SK-N-SH (cell line): Measurements from ENCODE around the gene TRMT112. TPM values are rescaled to one million over a fixed set of nuclear protein-coding genes. Genes with fewer than 3 reads are reported as not detected.

Source experiments
- CTCF ChIA-PET: fragments of 300-600, 350-600 bp; formaldehyde crosslinking; extraction: SDS; loops from one replicate; lab custom pipeline; 2021; lab: Yijun Ruan, JAX
- POLR2A ChIA-PET: fragments of 350-600 bp; sonication (Branson Sonifier 250); formaldehyde crosslinking; extraction: SDS; loops from one replicate; lab custom pipeline; 2020; ENCODE audit warnings: antibody characterized with exemption, inconsistent platforms; lab: Yijun Ruan, JAX
- DNase-seq: peaks from one replicate; pipeline ENCODE4 v3.0.0; 2012
- H2AFZ ChIP-seq: fragments of 200-600 bp; sonication (generic); 2 replicates; pipeline ENCODE4 v1.8.1; 2016; ENCODE audit warnings: antibody characterized with exemption, mild to moderate bottlenecking, low read depth
- H3F3A ChIP-seq: fragments of 200-600 bp; sonication (generic); replicated peaks from 2 replicates; pipeline ENCODE3; 2016; ENCODE audit warnings: antibody characterized with exemption, mild to moderate bottlenecking; ENCODE audit not compliant: insufficient read depth
- H3K27ac ChIP-seq, 2 experiments: fragments of 200-500 bp in 1 of 2; fragments of 200-600 bp in 1 of 2; sonication (Bioruptor generic) in 1 of 2; sonication (generic), shearing (Covaris generic) in 1 of 2; 2 replicates each; pipeline versions ENCODE4 v1.5.1 to v1.6.1; 2014 to 2016; ENCODE audit warnings: low read depth in 2 of 2, inconsistent platforms in 1 of 2, low read length in 1 of 2, mild to moderate bottlenecking in 1 of 2, mixed read lengths in 1 of 2
- H3K27me3 ChIP-seq: fragments of 200-600 bp; sonication (generic), shearing (Covaris generic); 2 replicates; pipeline ENCODE4 v1.6.1; 2016; ENCODE audit warnings: mixed run types; ENCODE audit not compliant: insufficient read depth
- H3K36me3 ChIP-seq, 2 experiments: fragments of 200-500 bp in 1 of 2; fragments of 200-600 bp in 1 of 2; sonication (Bioruptor generic) in 1 of 2; sonication (generic) in 1 of 2; replicated peaks in 1 of 2; 2 replicates each; pipeline versions ENCODE3 to v1.5.1; 2014 to 2016; ENCODE audit warnings: low read length in 1 of 2, mild to moderate bottlenecking in 1 of 2; ENCODE audit not compliant: insufficient read depth in 2 of 2, control insufficient read depth in 1 of 2
- H3K4me1 ChIP-seq, 2 experiments: fragments of 200-500 bp in 1 of 2; fragments of 200-600 bp in 1 of 2; sonication (Bioruptor generic) in 1 of 2; sonication (generic), shearing (Covaris generic) in 1 of 2; 2 replicates each; pipeline versions ENCODE4 v1.5.1 to v1.6.1; 2014 to 2016; ENCODE audit warnings: low read depth in 1 of 2, low read length in 1 of 2, mixed run types in 1 of 2; ENCODE audit not compliant: insufficient read depth in 2 of 2, control insufficient read depth in 1 of 2
- H3K4me2 ChIP-seq: fragments of 200-600 bp; sonication (generic), shearing (Covaris generic); 2 replicates; pipeline ENCODE4 v1.6.1; 2017; ENCODE audit warnings: mixed run types
- H3K4me3 ChIP-seq, 2 experiments: fragments of 200-500 bp in 1 of 2; fragments of 200-600 bp in 1 of 2; sonication (Bioruptor generic) in 1 of 2; sonication (generic), shearing (Covaris generic) in 1 of 2; 2 replicates each; pipeline versions ENCODE4 v1.5.1 to v1.8.1; 2014 to 2016; ENCODE audit warnings: low read depth in 2 of 2, inconsistent platforms in 1 of 2, low read length in 1 of 2, mild to moderate bottlenecking in 1 of 2, mixed read lengths in 1 of 2, moderate library complexity in 1 of 2
- H3K79me2 ChIP-seq: fragments of 200-600 bp; sonication (generic); 2 replicates; pipeline ENCODE4 v1.8.1; 2017; ENCODE audit warnings: mild to moderate bottlenecking; ENCODE audit not compliant: insufficient read depth
- H3K9ac ChIP-seq: fragments of 200-600 bp; sonication (generic); 2 replicates; pipeline ENCODE4 v1.6.1; 2017; ENCODE audit warnings: mixed run types
- H3K9me2 ChIP-seq: fragments of 200-600 bp; sonication (generic); 2 replicates; pipeline ENCODE4 v1.6.1; 2017; ENCODE audit warnings: mixed run types
- H3K9me3 ChIP-seq: fragments of 200-600 bp; sonication (generic); 2 replicates; pipeline ENCODE4 v1.6.1; 2017; ENCODE audit warnings: mixed run types, mild to moderate bottlenecking, moderate library complexity
- H4K20me1 ChIP-seq: fragments of 200-600 bp; sonication (generic); 2 replicates; pipeline ENCODE4 v1.6.1; 2017; ENCODE audit warnings: mild to moderate bottlenecking, mixed run types; ENCODE audit not compliant: insufficient read depth
- CHD2 ChIP-seq: fragments of 150-350 bp; IDR thresholded peaks from 2 replicates; pipeline ENCODE4 v1.6.1; 2018; ENCODE audit warnings: low read length; ENCODE audit not compliant: partially characterized antibody
- ELF1 ChIP-seq: IDR thresholded peaks from 2 replicates; pipeline ENCODE4 v1.4.0; 2012
- GABPA ChIP-seq: IDR thresholded peaks from 2 replicates; pipeline ENCODE4 v1.4.0; 2012; ENCODE audit warnings: low read depth, mild to moderate bottlenecking
- MXI1 ChIP-seq: IDR thresholded peaks from 2 replicates; pipeline ENCODE4 v1.6.1; 2012; ENCODE audit warnings: mild to moderate bottlenecking, low read depth, low read length, improper control_type of control experiment
- NFIC ChIP-seq: IDR thresholded peaks from 2 replicates; pipeline ENCODE4 v1.4.0; 2012; ENCODE audit warnings: borderline replicate concordance
- POLR2AphosphoS5 ChIP-seq: IDR thresholded peaks from 2 replicates; pipeline ENCODE4 v1.6.1; 2012; ENCODE audit warnings: low read depth, low read length
- TAF1 ChIP-seq: IDR thresholded peaks from 2 replicates; pipeline ENCODE4 v1.6.1; 2012; ENCODE audit warnings: low read depth, mild to moderate bottlenecking, low read length, moderate library complexity, borderline replicate concordance
- YY1 ChIP-seq: IDR thresholded peaks from 2 replicates; pipeline ENCODE4 v1.4.0; 2012; ENCODE audit warnings: low read depth, mild to moderate bottlenecking
- WGBS: methylation state at CpG from one replicate; pipeline ENCODE4 v1.1.6; 2017; ENCODE audit warnings: low lambda C conversion rate; 5-methylcytosine and 5-hydroxymethylcytosine counted together
- polyA plus RNA-seq, 3 experiments: library from polyadenylated mRNA; depleted of rRNA; stranded (reverse); fragments of >200 nt; gene quantifications; 2 replicates each; pipeline ENCODE4 v1.2.3, GENCODE V29; 2012
- TF ChIP-seq, protein P1 (sequence below): IDR thresholded peaks from 2 replicates; pipeline ENCODE4; 2012
- TF ChIP-seq, protein P2 (sequence below): IDR thresholded peaks from 2 replicates; pipeline ENCODE4 v1.4.0; 2012; ENCODE audit warnings: low read depth, borderline replicate concordance
- TF ChIP-seq, protein P3 (sequence below): IDR thresholded peaks from 2 replicates; pipeline ENCODE4 v1.4.0; 2012; ENCODE audit warnings: low read depth
- TF ChIP-seq, protein P4 (sequence below): IDR thresholded peaks from 2 replicates; pipeline ENCODE4 v1.6.1; 2012; ENCODE audit warnings: mild to moderate bottlenecking, low read depth, low read length, moderate library complexity
- TF ChIP-seq, protein P5 (sequence below): IDR thresholded peaks from 2 replicates; pipeline ENCODE4 v1.4.0; 2012; ENCODE audit warnings: low read depth, borderline replicate concordance
- TF ChIP-seq, protein P6 (sequence below): fragments of 150-350 bp; IDR thresholded peaks from 2 replicates; pipeline ENCODE4 v1.6.1; 2017; ENCODE audit warnings: antibody characterized with exemption, low read length, low read depth, borderline replicate concordance

The TRMT112 gene
- polyA plus RNA-seq (2012; rRNA removed): 649 and 699 TPM in 2 replicates
- 528 and 601 TPM in 2 replicates for polyA plus RNA-seq (2012; cell fraction: cytosol; rRNA removed)
- 225 and 384 TPM in 2 replicates for polyA plus RNA-seq (2012; cell fraction: nucleus; rRNA removed)

DNA sequence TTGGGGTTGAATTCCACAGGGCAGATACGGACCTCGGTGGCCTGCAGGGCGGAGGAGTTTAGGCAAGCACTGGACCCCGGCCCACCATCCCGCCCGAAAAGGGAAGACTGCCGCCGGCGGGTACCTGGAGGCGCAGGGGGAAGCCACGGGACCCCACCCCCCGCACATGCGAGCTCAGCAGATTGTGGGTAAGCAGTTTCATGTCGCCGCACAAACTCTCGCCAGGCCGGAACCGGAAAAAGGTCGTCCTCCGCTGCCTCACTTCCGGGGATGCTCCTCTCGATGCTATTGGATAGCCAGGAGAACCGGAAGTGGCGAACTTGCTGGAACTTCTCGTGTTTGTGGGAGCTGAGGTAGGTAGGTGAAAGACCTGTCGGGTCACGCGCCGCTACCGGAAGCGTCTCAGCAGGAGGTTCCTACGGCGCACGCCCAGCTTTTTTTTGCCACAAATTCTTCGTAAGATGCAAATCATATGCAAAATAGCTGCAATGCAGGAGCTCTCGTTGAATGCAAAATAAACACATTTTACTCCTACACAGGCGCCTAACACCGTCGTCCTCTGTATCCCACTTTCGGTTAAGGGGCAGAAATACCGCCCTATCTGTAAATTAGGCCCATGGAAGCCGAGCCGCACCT lies at the start of gene TRMT112:
TSS of gene TRMT112 (minus strand) at position 235 of the 636 bp plus-strand sequence. CDS start at position 202, 33 bp downstream.
- CTCF ChIA-PET: interaction anchor here (0.7 to 3.0 kb wide), 17 partner anchors 12 to 371 kb away, joined by 3 to 27 read pairs (median 5); partner anchors contain the start of gene ESRRA
- peak within 1 kb of the TSS; percentile 88 for H3K4me2 ChIP-seq
- 2% methylated on average over 34 of the region's 43 CpGs for WGBS

More for the DNA sequence above, at the start of gene TRMT112:
- H2AFZ ChIP-seq: peak within 1 kb of the TSS; percentile 91
- peak; percentile 91 for DNase-seq
- H3K4me3 ChIP-seq: peak within 1 kb of the TSS; percentile 70 to 98
- POLR2A ChIA-PET: interaction anchor here (0.6 to 2.3 kb wide), 17 partner anchors 10 to 330 kb away, joined by 3 to 18 read pairs (median 5); partner anchors contain the start of genes ESRRA, KCNK4, NUDT22 and TRPT1
- H3K9me2 ChIP-seq: no peaks in the 10 kb centered on the region
- H3K79me2 ChIP-seq: peaks cover 39% of the 10 kb centered on the region
- peaks cover 0 to 30% of the 10 kb centered on the region in 2 experiments for H3K36me3 ChIP-seq
- peak within 1 kb of the TSS; percentile 91 for H3K9ac ChIP-seq
- no peaks in the 10 kb centered on the region for H3K27me3 ChIP-seq
- H4K20me1 ChIP-seq: no peaks in the 10 kb centered on the region
- TF ChIP-seq YY1 (no peak), GABPA (peak; percentile 98), POLR2AphosphoS5 (peak; percentile 88; the same call in 1 of the 2 replicates), TAF1 (peak; percentile 60; the same call in 1 of the 2 replicates), ELF1 (peak; percentile 92), NFIC (no peak), CHD2 (peak; percentile 84), MXI1 (peak; percentile 80)
- TF ChIP-seq, protein P1, sequence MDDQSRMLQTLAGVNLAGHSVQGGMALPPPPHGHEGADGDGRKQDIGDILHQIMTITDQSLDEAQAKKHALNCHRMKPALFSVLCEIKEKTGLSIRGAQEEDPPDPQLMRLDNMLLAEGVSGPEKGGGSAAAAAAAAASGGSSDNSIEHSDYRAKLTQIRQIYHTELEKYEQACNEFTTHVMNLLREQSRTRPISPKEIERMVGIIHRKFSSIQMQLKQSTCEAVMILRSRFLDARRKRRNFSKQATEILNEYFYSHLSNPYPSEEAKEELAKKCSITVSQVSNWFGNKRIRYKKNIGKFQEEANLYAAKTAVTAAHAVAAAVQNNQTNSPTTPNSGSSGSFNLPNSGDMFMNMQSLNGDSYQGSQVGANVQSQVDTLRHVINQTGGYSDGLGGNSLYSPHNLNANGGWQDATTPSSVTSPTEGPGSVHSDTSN: no peak
- TF ChIP-seq, protein P2, sequence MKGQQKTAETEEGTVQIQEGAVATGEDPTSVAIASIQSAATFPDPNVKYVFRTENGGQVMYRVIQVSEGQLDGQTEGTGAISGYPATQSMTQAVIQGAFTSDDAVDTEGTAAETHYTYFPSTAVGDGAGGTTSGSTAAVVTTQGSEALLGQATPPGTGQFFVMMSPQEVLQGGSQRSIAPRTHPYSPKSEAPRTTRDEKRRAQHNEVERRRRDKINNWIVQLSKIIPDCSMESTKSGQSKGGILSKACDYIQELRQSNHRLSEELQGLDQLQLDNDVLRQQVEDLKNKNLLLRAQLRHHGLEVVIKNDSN: peak; percentile 77; the same call in 1 of the 2 replicates
- TF ChIP-seq, protein P3, sequence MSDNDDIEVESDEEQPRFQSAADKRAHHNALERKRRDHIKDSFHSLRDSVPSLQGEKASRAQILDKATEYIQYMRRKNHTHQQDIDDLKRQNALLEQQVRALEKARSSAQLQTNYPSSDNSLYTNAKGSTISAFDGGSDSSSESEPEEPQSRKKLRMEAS: peak; percentile 64; the same call in 1 of the 2 replicates
- TF ChIP-seq, protein P4, sequence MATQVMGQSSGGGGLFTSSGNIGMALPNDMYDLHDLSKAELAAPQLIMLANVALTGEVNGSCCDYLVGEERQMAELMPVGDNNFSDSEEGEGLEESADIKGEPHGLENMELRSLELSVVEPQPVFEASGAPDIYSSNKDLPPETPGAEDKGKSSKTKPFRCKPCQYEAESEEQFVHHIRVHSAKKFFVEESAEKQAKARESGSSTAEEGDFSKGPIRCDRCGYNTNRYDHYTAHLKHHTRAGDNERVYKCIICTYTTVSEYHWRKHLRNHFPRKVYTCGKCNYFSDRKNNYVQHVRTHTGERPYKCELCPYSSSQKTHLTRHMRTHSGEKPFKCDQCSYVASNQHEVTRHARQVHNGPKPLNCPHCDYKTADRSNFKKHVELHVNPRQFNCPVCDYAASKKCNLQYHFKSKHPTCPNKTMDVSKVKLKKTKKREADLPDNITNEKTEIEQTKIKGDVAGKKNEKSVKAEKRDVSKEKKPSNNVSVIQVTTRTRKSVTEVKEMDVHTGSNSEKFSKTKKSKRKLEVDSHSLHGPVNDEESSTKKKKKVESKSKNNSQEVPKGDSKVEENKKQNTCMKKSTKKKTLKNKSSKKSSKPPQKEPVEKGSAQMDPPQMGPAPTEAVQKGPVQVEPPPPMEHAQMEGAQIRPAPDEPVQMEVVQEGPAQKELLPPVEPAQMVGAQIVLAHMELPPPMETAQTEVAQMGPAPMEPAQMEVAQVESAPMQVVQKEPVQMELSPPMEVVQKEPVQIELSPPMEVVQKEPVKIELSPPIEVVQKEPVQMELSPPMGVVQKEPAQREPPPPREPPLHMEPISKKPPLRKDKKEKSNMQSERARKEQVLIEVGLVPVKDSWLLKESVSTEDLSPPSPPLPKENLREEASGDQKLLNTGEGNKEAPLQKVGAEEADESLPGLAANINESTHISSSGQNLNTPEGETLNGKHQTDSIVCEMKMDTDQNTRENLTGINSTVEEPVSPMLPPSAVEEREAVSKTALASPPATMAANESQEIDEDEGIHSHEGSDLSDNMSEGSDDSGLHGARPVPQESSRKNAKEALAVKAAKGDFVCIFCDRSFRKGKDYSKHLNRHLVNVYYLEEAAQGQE: peak; percentile 26; the same call in 1 of the 2 replicates
- TF ChIP-seq, protein P5, sequence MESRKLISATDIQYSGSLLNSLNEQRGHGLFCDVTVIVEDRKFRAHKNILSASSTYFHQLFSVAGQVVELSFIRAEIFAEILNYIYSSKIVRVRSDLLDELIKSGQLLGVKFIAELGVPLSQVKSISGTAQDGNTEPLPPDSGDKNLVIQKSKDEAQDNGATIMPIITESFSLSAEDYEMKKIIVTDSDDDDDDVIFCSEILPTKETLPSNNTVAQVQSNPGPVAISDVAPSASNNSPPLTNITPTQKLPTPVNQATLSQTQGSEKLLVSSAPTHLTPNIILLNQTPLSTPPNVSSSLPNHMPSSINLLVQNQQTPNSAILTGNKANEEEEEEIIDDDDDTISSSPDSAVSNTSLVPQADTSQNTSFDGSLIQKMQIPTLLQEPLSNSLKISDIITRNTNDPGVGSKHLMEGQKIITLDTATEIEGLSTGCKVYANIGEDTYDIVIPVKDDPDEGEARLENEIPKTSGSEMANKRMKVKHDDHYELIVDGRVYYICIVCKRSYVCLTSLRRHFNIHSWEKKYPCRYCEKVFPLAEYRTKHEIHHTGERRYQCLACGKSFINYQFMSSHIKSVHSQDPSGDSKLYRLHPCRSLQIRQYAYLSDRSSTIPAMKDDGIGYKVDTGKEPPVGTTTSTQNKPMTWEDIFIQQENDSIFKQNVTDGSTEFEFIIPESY: peak; percentile 28; the same call in 1 of the 2 replicates
- TF ChIP-seq, protein P6, sequence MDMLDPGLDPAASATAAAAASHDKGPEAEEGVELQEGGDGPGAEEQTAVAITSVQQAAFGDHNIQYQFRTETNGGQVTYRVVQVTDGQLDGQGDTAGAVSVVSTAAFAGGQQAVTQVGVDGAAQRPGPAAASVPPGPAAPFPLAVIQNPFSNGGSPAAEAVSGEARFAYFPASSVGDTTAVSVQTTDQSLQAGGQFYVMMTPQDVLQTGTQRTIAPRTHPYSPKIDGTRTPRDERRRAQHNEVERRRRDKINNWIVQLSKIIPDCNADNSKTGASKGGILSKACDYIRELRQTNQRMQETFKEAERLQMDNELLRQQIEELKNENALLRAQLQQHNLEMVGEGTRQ: peak; percentile 51; the same call in 1 of the 2 replicates
- H3F3A ChIP-seq: peaks cover 6% of the 10 kb centered on the region
- H3K4me1 ChIP-seq: peaks cover 0 to 15% of the 10 kb centered on the region in 2 experiments; a peak in 2 of 4 replicates
- H3K27ac ChIP-seq: peak within 1 kb of the TSS; percentile 97 to 100
- no peaks in the 10 kb centered on the region for H3K9me3 ChIP-seq
